HL-60 (cell line): ENCODE measurements around the gene MEAK7.

Experiments used
- DNase-seq, 2 experiments: peaks; one replicate each; pipeline ENCODE4 v3.0.0-alpha.2; 2010 to 2020; ENCODE audit warnings: low read depth in 1 of 2, low spot score in 1 of 2
- H3K27ac ChIP-seq: fragments of 250-450 bp; sonication (Bioruptor Pico); replicated peaks from 2 replicates; pipeline ENCODE4 v1.5.1; 2020; ENCODE audit warnings: mild to moderate bottlenecking, moderate library complexity
- H3K27me3 ChIP-seq: fragments of 250-450 bp; sonication (Bioruptor Pico); 2 replicates; pipeline ENCODE4 v1.5.1; 2021; ENCODE audit warnings: mild to moderate bottlenecking, moderate library complexity; ENCODE audit not compliant: insufficient read depth, poor library complexity, severe bottlenecking
- H3K4me3 ChIP-seq: replicated peaks from 2 replicates; pipeline ENCODE4 v1.5.1; 2011; ENCODE audit warnings: mild to moderate bottlenecking, control low read depth, low read length; ENCODE audit not compliant: insufficient read depth
- GABPA ChIP-seq: IDR thresholded peaks from 2 replicates; pipeline ENCODE4 v1.6.1; 2012; ENCODE audit warnings: low read depth
- POLR2AphosphoS5 ChIP-seq: IDR thresholded peaks from 2 replicates; pipeline ENCODE4 v1.6.1; 2012; ENCODE audit warnings: low read depth
- SPI1 ChIP-seq: IDR thresholded peaks from 2 replicates; pipeline ENCODE4 v1.6.1; 2012; ENCODE audit warnings: low read depth, mild to moderate bottlenecking, borderline replicate concordance
- TF ChIP-seq, protein P1 (sequence below): IDR thresholded peaks from 2 replicates; pipeline ENCODE4 v1.6.1; 2012; ENCODE audit warnings: low read depth; ENCODE audit not compliant: insufficient replicate concordance
- TF ChIP-seq, protein P2 (sequence below): IDR thresholded peaks from one replicate; pipeline ENCODE4 v1.5.1; 2011; ENCODE audit warnings: low read length, control low read depth, inconsistent platforms; ENCODE audit not compliant: insufficient read depth

MEAK7 gene

DNA sequence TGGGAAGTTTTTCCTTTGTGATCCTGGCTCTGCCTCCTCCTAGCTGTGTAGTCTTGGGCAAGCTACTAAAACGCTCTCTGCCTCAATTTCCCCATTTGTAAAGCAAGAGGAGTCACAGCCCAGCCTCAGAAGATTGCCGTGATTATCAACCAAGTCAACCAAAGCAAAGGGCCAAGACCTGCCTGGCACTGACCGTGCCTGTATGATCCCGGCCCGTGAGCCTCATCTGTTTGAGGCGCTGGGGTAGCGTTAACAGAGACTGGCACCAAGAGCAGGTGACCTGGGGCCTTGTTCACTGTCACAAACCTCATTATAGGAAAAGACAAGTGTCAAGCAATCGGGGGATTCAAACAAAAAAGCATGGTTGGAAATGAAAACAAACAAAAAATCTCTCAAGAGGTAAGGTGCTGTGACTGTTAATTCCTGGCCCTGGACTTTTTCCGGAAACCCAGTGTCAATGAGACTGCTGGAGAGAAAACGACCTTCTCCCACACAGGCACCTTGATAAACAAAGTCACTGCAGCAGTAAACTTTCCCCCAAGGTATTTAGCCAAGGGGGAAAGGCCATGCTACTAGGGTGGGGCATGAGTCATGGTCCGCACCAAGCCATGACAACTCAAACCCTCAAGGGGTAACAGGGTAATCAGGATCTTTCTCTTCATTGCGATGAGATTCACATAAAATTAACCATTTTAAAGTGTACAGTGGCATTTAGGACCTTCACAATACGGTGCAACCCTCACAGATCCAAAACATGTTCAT, 5.4 kb downstream of the MEAK7 start:
- H3K4me3 ChIP-seq = no peak overlapping the region
- DNase-seq = no peak
- no peak overlapping the region for H3K27ac ChIP-seq
- no peak for TF ChIP-seq SPI1
- TF ChIP-seq, protein P1, sequence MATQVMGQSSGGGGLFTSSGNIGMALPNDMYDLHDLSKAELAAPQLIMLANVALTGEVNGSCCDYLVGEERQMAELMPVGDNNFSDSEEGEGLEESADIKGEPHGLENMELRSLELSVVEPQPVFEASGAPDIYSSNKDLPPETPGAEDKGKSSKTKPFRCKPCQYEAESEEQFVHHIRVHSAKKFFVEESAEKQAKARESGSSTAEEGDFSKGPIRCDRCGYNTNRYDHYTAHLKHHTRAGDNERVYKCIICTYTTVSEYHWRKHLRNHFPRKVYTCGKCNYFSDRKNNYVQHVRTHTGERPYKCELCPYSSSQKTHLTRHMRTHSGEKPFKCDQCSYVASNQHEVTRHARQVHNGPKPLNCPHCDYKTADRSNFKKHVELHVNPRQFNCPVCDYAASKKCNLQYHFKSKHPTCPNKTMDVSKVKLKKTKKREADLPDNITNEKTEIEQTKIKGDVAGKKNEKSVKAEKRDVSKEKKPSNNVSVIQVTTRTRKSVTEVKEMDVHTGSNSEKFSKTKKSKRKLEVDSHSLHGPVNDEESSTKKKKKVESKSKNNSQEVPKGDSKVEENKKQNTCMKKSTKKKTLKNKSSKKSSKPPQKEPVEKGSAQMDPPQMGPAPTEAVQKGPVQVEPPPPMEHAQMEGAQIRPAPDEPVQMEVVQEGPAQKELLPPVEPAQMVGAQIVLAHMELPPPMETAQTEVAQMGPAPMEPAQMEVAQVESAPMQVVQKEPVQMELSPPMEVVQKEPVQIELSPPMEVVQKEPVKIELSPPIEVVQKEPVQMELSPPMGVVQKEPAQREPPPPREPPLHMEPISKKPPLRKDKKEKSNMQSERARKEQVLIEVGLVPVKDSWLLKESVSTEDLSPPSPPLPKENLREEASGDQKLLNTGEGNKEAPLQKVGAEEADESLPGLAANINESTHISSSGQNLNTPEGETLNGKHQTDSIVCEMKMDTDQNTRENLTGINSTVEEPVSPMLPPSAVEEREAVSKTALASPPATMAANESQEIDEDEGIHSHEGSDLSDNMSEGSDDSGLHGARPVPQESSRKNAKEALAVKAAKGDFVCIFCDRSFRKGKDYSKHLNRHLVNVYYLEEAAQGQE = no peak
- TF ChIP-seq GABPA = no peak
- TF ChIP-seq, protein P2, sequence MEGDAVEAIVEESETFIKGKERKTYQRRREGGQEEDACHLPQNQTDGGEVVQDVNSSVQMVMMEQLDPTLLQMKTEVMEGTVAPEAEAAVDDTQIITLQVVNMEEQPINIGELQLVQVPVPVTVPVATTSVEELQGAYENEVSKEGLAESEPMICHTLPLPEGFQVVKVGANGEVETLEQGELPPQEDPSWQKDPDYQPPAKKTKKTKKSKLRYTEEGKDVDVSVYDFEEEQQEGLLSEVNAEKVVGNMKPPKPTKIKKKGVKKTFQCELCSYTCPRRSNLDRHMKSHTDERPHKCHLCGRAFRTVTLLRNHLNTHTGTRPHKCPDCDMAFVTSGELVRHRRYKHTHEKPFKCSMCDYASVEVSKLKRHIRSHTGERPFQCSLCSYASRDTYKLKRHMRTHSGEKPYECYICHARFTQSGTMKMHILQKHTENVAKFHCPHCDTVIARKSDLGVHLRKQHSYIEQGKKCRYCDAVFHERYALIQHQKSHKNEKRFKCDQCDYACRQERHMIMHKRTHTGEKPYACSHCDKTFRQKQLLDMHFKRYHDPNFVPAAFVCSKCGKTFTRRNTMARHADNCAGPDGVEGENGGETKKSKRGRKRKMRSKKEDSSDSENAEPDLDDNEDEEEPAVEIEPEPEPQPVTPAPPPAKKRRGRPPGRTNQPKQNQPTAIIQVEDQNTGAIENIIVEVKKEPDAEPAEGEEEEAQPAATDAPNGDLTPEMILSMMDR = no peak
- no peak for TF ChIP-seq POLR2AphosphoS5
- no peaks in the 10 kb centered on the region for H3K27me3 ChIP-seq

DNA sequence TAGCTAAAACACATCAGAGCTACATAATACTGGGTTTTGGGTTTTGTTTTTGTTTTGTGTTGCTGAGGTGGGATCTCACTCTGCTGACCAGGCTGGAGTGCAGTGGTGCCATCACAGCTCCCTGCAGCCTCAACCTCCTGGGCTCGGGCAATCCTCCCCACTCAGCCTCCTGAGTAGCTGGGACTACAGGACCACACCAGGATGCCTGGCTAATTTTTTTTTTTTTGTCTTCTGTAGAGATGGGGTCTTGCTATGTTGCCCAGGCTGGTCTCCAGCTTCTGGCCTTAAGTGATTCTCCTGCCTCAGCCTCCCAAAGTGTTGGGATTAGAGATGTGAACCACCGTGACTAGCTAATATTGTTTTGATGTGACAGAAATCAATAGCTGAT, 6.2 kb downstream of the MEAK7 start:
- no peak for DNase-seq
- TF ChIP-seq, protein P2 = no peak
- no peak for TF ChIP-seq POLR2AphosphoS5
- TF ChIP-seq, protein P1 = no peak
- no peaks in the 10 kb centered on the region for H3K27me3 ChIP-seq

DNA sequence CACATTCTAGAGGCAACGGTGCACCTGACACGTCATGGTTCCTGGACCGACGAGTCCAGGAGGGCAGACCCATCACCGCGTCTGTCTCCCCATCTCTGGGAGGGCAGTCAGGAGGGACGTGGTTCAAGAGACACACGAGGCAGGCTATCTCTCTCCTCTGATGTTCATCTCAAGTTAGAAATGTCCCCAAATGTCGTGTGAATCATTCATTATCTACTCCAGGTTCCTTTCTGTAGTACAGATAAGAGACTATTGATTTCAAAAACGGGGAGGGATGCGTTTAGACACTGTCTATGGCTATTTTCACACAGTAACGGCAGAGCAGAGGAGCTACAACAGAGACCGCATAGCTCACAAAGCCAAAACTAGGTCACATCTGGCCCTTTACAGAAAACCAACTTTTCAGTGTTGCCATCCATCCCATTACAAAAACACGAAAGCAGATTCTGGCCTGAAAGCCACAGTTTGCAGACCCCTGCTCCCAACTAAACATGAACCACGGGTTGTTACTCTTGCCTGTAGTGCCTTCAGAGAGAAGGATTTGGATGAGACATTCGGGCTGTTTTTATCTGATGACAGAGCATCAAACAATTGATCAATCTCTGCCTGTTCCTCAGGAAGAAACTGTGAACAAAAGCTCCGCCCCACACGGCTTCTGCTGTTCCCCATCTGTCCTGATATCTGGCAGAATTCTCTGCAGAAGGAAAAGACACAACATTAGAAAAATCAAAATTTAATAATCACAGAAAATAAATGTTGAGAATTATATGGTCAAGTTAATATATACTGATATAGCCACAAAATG, 6.8 kb downstream of the MEAK7 start:
- DNase-seq = no peak
- Histone ChIP-seq H3K27ac (no peak overlapping the region), H3K4me3 (no peak overlapping the region), H3K27me3 (peaks cover 3% of the 10 kb centered on the region)
- TF ChIP-seq, protein P1 = no peak
- TF ChIP-seq GABPA (no peak), POLR2AphosphoS5 (no peak), SPI1 (no peak)
- TF ChIP-seq, protein P2 = no peak

More for the DNA sequence above, 6.2 kb downstream of the MEAK7 start:
- Histone ChIP-seq H3K4me3 (no peak overlapping the region), H3K27ac (no peak overlapping the region)
